H1 (cell line): ENCODE measurements around the gene CRHR1. TPM values are rescaled to one million over a fixed set of nuclear protein-coding genes. Genes with fewer than 3 reads are reported as not detected.

Source experiments
- CTCF ChIA-PET: fragments of 300-600 bp; sonication (Branson Sonifier 250); formaldehyde crosslinking; loops from one replicate; lab custom pipeline; 2021; ENCODE audit not compliant: partially characterized antibody; lab: Charles Lee
- POLR2A ChIA-PET: fragments of 300-600 bp; sonication (Branson Sonifier 250); formaldehyde crosslinking; loops from one replicate; lab custom pipeline; 2021; ENCODE audit warnings: inconsistent platforms; ENCODE audit not compliant: partially characterized antibody; lab: Charles Lee
- DNase-seq, 2 experiments: peaks; one replicate each; pipeline versions ENCODE4 v3.0.0 to v3.0.0-alpha.2; 2010 to 2022; ENCODE audit warnings: low spot score in 2 of 2, low read depth in 1 of 2, mixed read lengths in 1 of 2
- FAIRE-seq: peaks from 2 replicates; lab custom pipeline; 2011; peaks lifted over from hg19 to GRCh38; lab: Jason Lieb, UNC
- H2AFZ ChIP-seq: 2 replicates; pipeline ENCODE4 v1.8.1; 2012; ENCODE audit warnings: low read length, inconsistent platforms
- H2AK5ac ChIP-seq: 2 replicates; pipeline ENCODE4 v1.6.1; 2013; ENCODE audit warnings: low read depth, low read length
- H2BK120ac ChIP-seq: replicated peaks from 2 replicates; pipeline ENCODE3; 2013; ENCODE audit warnings: low read depth, low read length, inconsistent platforms
- H2BK12ac ChIP-seq: 2 replicates; pipeline ENCODE4 v1.6.1; 2013; ENCODE audit warnings: low read depth, low read length
- H2BK15ac ChIP-seq: 2 replicates; pipeline ENCODE4 v1.6.1; 2013; ENCODE audit warnings: low read length
- H2BK20ac ChIP-seq: 2 replicates; pipeline ENCODE4 v1.6.1; 2013; ENCODE audit warnings: low read length
- H2BK5ac ChIP-seq: 2 replicates; pipeline ENCODE4 v1.6.1; 2013; ENCODE audit warnings: low read depth, low read length
- H3K14ac ChIP-seq: 2 replicates; pipeline ENCODE4 v1.6.1; 2013; ENCODE audit warnings: inconsistent platforms; ENCODE audit not compliant: insufficient read length
- H3K18ac ChIP-seq: 2 replicates; pipeline ENCODE4 v1.6.1; 2013; ENCODE audit warnings: low read length; ENCODE audit errors: extremely low read depth
- H3K23ac ChIP-seq: 2 replicates; pipeline ENCODE4 v1.6.1; 2013; ENCODE audit warnings: inconsistent platforms; ENCODE audit not compliant: insufficient read length
- H3K23me2 ChIP-seq: 2 replicates; pipeline ENCODE4 v1.6.1; 2013; ENCODE audit warnings: low read depth, low read length
- H3K27ac ChIP-seq: 2 replicates; pipeline ENCODE4 v1.6.1; 2011; ENCODE audit warnings: low read depth, low read length, inconsistent platforms
- H3K27me3 ChIP-seq, 4 experiments: replicated peaks in 1 of 4; 1 replicate in 1 of 4; 2 replicates in 3 of 4; pipeline versions ENCODE4 v1.6.1 to v1.8.1; 2011 to 2013; ENCODE audit warnings: low read length in 3 of 4, mild to moderate bottlenecking in 3 of 4, inconsistent platforms in 2 of 4, mixed read lengths in 2 of 4, moderate library complexity in 1 of 4; ENCODE audit not compliant: control insufficient read depth in 3 of 4, insufficient read depth in 3 of 4; ENCODE audit errors: extremely low read depth in 1 of 4
- H3K36me3 ChIP-seq, 4 experiments: 2 replicates each; pipeline versions ENCODE4 v1.6.1 to v1.8.1; 2011 to 2013; ENCODE audit warnings: mild to moderate bottlenecking in 4 of 4, low read length in 3 of 4, moderate library complexity in 2 of 4, control low read depth in 1 of 4, inconsistent platforms in 1 of 4; ENCODE audit not compliant: insufficient read depth in 4 of 4, control insufficient read depth in 2 of 4
- H3K4ac ChIP-seq: replicated peaks from 2 replicates; pipeline ENCODE3; 2013; ENCODE audit warnings: low read length, low read depth, mixed read lengths, inconsistent platforms; ENCODE audit not compliant: insufficient read length
- H3K4me1 ChIP-seq, 4 experiments: replicated peaks in 1 of 4; 1 replicate in 1 of 4; 2 replicates in 3 of 4; pipeline versions ENCODE4 v1.6.1 to v1.8.1; 2011 to 2013; ENCODE audit warnings: low read length in 3 of 4, inconsistent platforms in 2 of 4, mixed read lengths in 1 of 4; ENCODE audit not compliant: insufficient read depth in 4 of 4, control insufficient read depth in 3 of 4
- H3K4me2 ChIP-seq, 2 experiments: 2 replicates each; pipeline versions ENCODE4 v1.6.1 to v1.8.1; 2011 to 2013; ENCODE audit warnings: low read depth in 2 of 2, low read length in 2 of 2, control low read depth in 1 of 2, inconsistent platforms in 1 of 2, mild to moderate bottlenecking in 1 of 2; ENCODE audit not compliant: insufficient read depth in 1 of 2
- H3K4me3 ChIP-seq, 4 experiments: fragments of 200-600, 300-600 bp in 1 of 4; sonication (generic), shearing (Covaris generic), sonication (Bioruptor Twin) in 1 of 4; 2 replicates each; pipeline versions ENCODE4 v1.5.1 to v1.8.1; 2011 to 2016; ENCODE audit warnings: low read length in 4 of 4, low read depth in 3 of 4, control low read depth in 2 of 4, inconsistent platforms in 2 of 4, mild to moderate bottlenecking in 2 of 4, mixed read lengths in 1 of 4, moderate library complexity in 1 of 4; ENCODE audit not compliant: insufficient read depth in 2 of 4; ENCODE audit errors: extremely low read depth in 1 of 4
- H3K56ac ChIP-seq: replicated peaks from 2 replicates; pipeline ENCODE3; 2013; ENCODE audit warnings: low read depth, mild to moderate bottlenecking, mixed read lengths, low read length, inconsistent platforms; ENCODE audit not compliant: insufficient read length
- H3K79me1 ChIP-seq: 2 replicates; pipeline ENCODE4 v1.6.1; 2013; ENCODE audit warnings: low read depth, low read length, control low read depth
- H3K79me2 ChIP-seq, 2 experiments: 2 replicates each; pipeline versions ENCODE4 v1.6.1 to v1.8.1; 2012 to 2013; ENCODE audit warnings: low read length in 2 of 2, mild to moderate bottlenecking in 2 of 2, inconsistent platforms in 1 of 2; ENCODE audit not compliant: insufficient read depth in 2 of 2, control insufficient read depth in 1 of 2
- H3K9ac ChIP-seq, 4 experiments: replicated peaks in 1 of 4; 1 replicate in 1 of 4; 2 replicates in 3 of 4; pipeline versions ENCODE4 v1.6.1 to v1.8.1; 2011 to 2013; ENCODE audit warnings: low read depth in 3 of 4, low read length in 3 of 4, control low read depth in 2 of 4, mild to moderate bottlenecking in 2 of 4, moderate library complexity in 2 of 4, inconsistent platforms in 1 of 4; ENCODE audit errors: extremely low read depth in 1 of 4
- H3K9me3 ChIP-seq, 2 experiments: 2 replicates each; pipeline versions ENCODE4 v1.6.1 to v1.8.1; 2012 to 2013; ENCODE audit warnings: mild to moderate bottlenecking in 2 of 2, moderate library complexity in 2 of 2, control low read depth in 1 of 2, inconsistent platforms in 1 of 2, low read depth in 1 of 2, low read length in 1 of 2, mixed read lengths in 1 of 2; ENCODE audit not compliant: insufficient read depth in 2 of 2
- H4K20me1 ChIP-seq, 2 experiments: replicated peaks in 1 of 2; 2 replicates each; pipeline versions ENCODE3 to v1.8.1; 2011 to 2013; ENCODE audit warnings: inconsistent platforms in 2 of 2, low read length in 2 of 2, mild to moderate bottlenecking in 1 of 2; ENCODE audit not compliant: insufficient read depth in 2 of 2, control insufficient read depth in 1 of 2
- H4K5ac ChIP-seq: 2 replicates; pipeline ENCODE4 v1.6.1; 2013; ENCODE audit warnings: low read length, low read depth, mixed read lengths, inconsistent platforms; ENCODE audit not compliant: insufficient read length
- H4K8ac ChIP-seq: 2 replicates; pipeline ENCODE4 v1.8.0; 2013; ENCODE audit warnings: mild to moderate bottlenecking, moderate library complexity, low read length, inconsistent platforms; ENCODE audit not compliant: insufficient read depth; ENCODE audit errors: extremely low read depth
- H4K91ac ChIP-seq: replicated peaks from 2 replicates; pipeline ENCODE3; 2013; ENCODE audit warnings: low read length, mixed read lengths, inconsistent platforms; ENCODE audit not compliant: insufficient read length
- CHD2 ChIP-seq: IDR thresholded peaks from 2 replicates; pipeline ENCODE4 v1.6.1; 2012; ENCODE audit warnings: low read length, improper control_type of control experiment
- EP300 ChIP-seq, 2 experiments: IDR thresholded peaks; 1 replicate in 1 of 2; 2 replicates in 1 of 2; pipeline ENCODE4 v1.6.1; 2011 to 2012; ENCODE audit warnings: low read depth in 2 of 2, low read length in 2 of 2, mild to moderate bottlenecking in 2 of 2, borderline replicate concordance in 1 of 2, inconsistent platforms in 1 of 2, moderate library complexity in 1 of 2
- GTF2F1 ChIP-seq: IDR thresholded peaks from 2 replicates; pipeline ENCODE4 v1.6.1; 2012; ENCODE audit warnings: low read depth, low read length, improper control_type of control experiment, borderline replicate concordance
- JUND ChIP-seq: IDR thresholded peaks from 2 replicates; pipeline ENCODE4 v1.6.1; 2011; ENCODE audit warnings: mild to moderate bottlenecking, improper control_type of control experiment, low read length
- POLR2AphosphoS5 ChIP-seq: IDR thresholded peaks from 2 replicates; pipeline ENCODE4 v1.6.1; 2011; ENCODE audit warnings: low read depth, low read length
- RNF2 ChIP-seq: fragments of 200-900, 300-1000 bp; sonication (generic); IDR thresholded peaks from 2 replicates; pipeline ENCODE4 v1.7.1; 2016; ENCODE audit warnings: borderline replicate concordance, low read depth, mild to moderate bottlenecking, antibody characterized with exemption, low read length; ENCODE audit not compliant: poor library complexity, severe bottlenecking; ENCODE audit errors: missing control alignments
- WGBS, 2 experiments: shearing (Covaris generic) in 1 of 2; methylation state at CpG; one replicate each; pipeline versions ENCODE4 v1.1.6 to v1.1.7; 2013 to 2015; ENCODE audit warnings: low lambda C conversion rate in 2 of 2, mixed read lengths in 2 of 2, inconsistent platforms in 1 of 2, low coverage in 1 of 2, missing lambda C conversion rate in 1 of 2; ENCODE audit not compliant: insufficient replicate concordance in 2 of 2, insufficient coverage in 1 of 2, insufficient read length in 1 of 2; ENCODE audit errors: extremely low coverage in 1 of 2, missing lambda C conversion rate in 1 of 2; 5-methylcytosine and 5-hydroxymethylcytosine counted together
- polyA plus RNA-seq, 7 experiments: library from polyadenylated mRNA; depleted of rRNA in 3 of 7; stranded (reverse) in 5 of 7; unstranded in 2 of 7; fragments of >200 nt in 5 of 7; fragments of 200-250 nt in 2 of 7; gene quantifications; 1 replicate in 5 of 7; 2 replicates in 1 of 7; 4 replicates in 1 of 7; pipeline versions ENCODE4 v1.2.1 to v1.2.3, GENCODE V29; 2011 to 2013; ENCODE audit warnings: missing spikeins in 2 of 7, mixed read lengths in 2 of 7
- total RNA-seq: library from RNA; stranded (reverse); fragmentation: NEBNext Ultra II Directional; extraction: Animal tissue kit (Norgen Biotek cat#: 25700); gene quantifications from 2 replicates; pipeline ENCODE4 v1.2.1, GENCODE V29; 2021
- TF ChIP-seq, protein P1 (sequence below): IDR thresholded peaks from 2 replicates; pipeline ENCODE4 v1.6.1; 2012; ENCODE audit warnings: inconsistent platforms
- TF ChIP-seq, protein P2 (sequence below): IDR thresholded peaks from 2 replicates; pipeline ENCODE4 v1.6.1; 2011; ENCODE audit warnings: low read depth, mild to moderate bottlenecking, low read length; ENCODE audit not compliant: insufficient read depth

The CRHR1 gene
- total and polyA plus RNA-seq, 2 of the 8 experiments (the other 6 are each of a cell fraction or from before 2014, with no cell fraction given), result 0.56 to 1.7 TPM

DNA sequence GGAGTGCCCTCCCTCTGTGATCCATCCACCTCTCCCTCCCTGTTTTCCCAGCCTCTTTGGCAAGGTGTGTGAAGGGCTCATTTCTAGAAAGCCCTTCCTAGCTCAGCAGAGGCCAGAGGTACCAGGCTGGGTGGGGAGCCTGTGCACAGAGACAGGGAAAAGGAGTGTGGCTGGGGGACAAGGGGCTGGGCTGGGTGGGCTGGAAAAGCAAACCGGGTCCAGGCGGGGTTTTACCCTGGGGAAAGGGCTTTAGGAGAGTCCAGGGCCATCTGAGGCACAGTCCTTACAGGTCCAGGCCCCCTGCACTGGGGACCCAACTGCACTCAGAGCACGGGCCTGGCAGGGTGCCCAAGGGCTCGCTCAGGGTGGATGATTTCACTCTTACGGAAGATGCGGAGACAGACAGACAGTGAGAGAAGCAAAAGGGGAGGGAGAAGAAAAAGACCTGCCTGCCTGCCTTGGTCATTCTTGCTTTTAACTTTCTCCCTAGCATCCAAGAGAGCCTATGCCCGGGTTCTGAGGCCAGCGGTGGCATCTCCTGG, 7.0 kb downstream of the CRHR1 start:
- Histone ChIP-seq H3K79me1 (no peaks in the 10 kb centered on the region), H3K27ac (no peak overlapping the region), H2AK5ac (no peak overlapping the region), H2AFZ (no peak overlapping the region), H3K23me2 (0 out of 2 replicates have a peak, but pooled peaks cover 1% of the 10 kb centered on the region), H4K20me1 (no peaks in the 10 kb centered on the region), H4K5ac (no peak overlapping the region), H3K56ac (no peak overlapping the region), H3K23ac (no peak overlapping the region), H3K14ac (no peak overlapping the region), H4K91ac (no peak overlapping the region), H3K9me3 (no peaks in the 10 kb centered on the region), H3K9ac (no peak overlapping the region), H3K36me3 (no peaks in the 10 kb centered on the region), H3K4ac (no peak overlapping the region), H4K8ac (no peak overlapping the region), H2BK5ac (no peak overlapping the region), H3K4me1 (peaks cover 0 to 18% (median 10%) of the 10 kb centered on the region in 4 experiments; a peak in 6 of 7 replicates), H2BK15ac (0 out of 2 replicates have a peak overlapping the region, but pooled peaks have one; percentile 46), H3K27me3 (peaks cover 0 to 34% (median 16%) of the 10 kb centered on the region in 4 experiments; a peak in 6 of 7 replicates), H2BK20ac (no peak overlapping the region), H2BK12ac (no peak overlapping the region), H3K18ac (no peak overlapping the region), H3K4me2 (no peak overlapping the region), H3K4me3 (no peak overlapping the region), H3K79me2 (no peaks in the 10 kb centered on the region), H2BK120ac (no peak overlapping the region)
- FAIRE-seq, result no peak
- CTCF ChIA-PET, result interaction anchor here (1.2 to 5.2 kb wide), 6 partner anchors 9 to 151 kb away, joined by 3 to 50 read pairs (median 6); partner anchors contain the start of gene CRHR1
- WGBS, 2 experiments, result 89% methylated on average over 7 of the region's 8 CpGs; no CpG with 5 or more reads in 1 of the 2 experiments
- DNase-seq, result no peak
- POLR2A ChIA-PET, result no interaction called here
- TF ChIP-seq POLR2AphosphoS5 (no peak), GTF2F1 (no peak), RNF2 (no peak), EP300 (IDR thresholded peaks at IDR 0.05; ENCODE audit: borderline replicate concordance in 1 of 2, low read depth in 2 of 2, low read length in 2 of 2) (no peak), CHD2 (no peak), JUND (no peak)
- TF ChIP-seq, protein P1, sequence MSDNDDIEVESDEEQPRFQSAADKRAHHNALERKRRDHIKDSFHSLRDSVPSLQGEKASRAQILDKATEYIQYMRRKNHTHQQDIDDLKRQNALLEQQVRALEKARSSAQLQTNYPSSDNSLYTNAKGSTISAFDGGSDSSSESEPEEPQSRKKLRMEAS, result no peak
- TF ChIP-seq, protein P2, sequence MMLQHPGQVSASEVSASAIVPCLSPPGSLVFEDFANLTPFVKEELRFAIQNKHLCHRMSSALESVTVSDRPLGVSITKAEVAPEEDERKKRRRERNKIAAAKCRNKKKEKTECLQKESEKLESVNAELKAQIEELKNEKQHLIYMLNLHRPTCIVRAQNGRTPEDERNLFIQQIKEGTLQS, result no peak
